Activated CD4-positive, alpha-beta memory T cell treated with anti-CD3 and anti-CD28 coated beads for 36 hours (primary cell): ENCODE measurements around the gene NLRC5. TPM values are rescaled to one million over a fixed set of nuclear protein-coding genes. Genes with fewer than 3 reads are reported as not detected.

Experiments used
- CTCF ChIA-PET: fragments of 350-600 bp; sonication (Branson Sonifier 250); formaldehyde crosslinking; loops from one replicate; lab custom pipeline; 2021; ENCODE audit warnings: antibody characterized with exemption, inconsistent platforms; lab: Charles Lee
- POLR2A ChIA-PET: fragments of 350-600 bp; sonication (Branson Sonifier 250); formaldehyde crosslinking; loops from one replicate; lab custom pipeline; 2021; ENCODE audit warnings: antibody characterized with exemption; lab: Charles Lee
- DNase-seq: peaks from one replicate; pipeline ENCODE4 v3.0.0-alpha.2; 2020
- H3K27ac Mint-ChIP-seq: one replicate; pipeline ENCODE4 v1.8.0; 2021; ENCODE audit warnings: mixed read lengths
- H3K27me3 Mint-ChIP-seq: one replicate; pipeline ENCODE4 v1.8.0; 2021; ENCODE audit warnings: mixed read lengths
- H3K36me3 Mint-ChIP-seq: one replicate; pipeline ENCODE4 v1.8.0; 2021; ENCODE audit warnings: mixed read lengths
- H3K4me1 Mint-ChIP-seq: one replicate; pipeline ENCODE4 v1.8.0; 2021; ENCODE audit warnings: low read depth, mixed read lengths
- H3K4me3 Mint-ChIP-seq: one replicate; pipeline ENCODE4 v1.8.0; 2021; ENCODE audit warnings: mild to moderate bottlenecking, mixed read lengths
- H3K9me3 Mint-ChIP-seq: one replicate; pipeline ENCODE4 v1.8.0; 2021; ENCODE audit warnings: mixed read lengths
- intact Hi-C: fragments of 100-400 bp; cut with micrococcal nuclease; formaldehyde crosslinking; loops from one replicate; pipeline ENCODE4 v1.15.1; 2023
- total RNA-seq, 2 experiments: library from RNA; stranded (reverse); gene quantifications; one replicate each; pipeline ENCODE4 v1.2.3, GENCODE V29; 2021

The NLRC5 gene
- total RNA-seq = 100 to 1,000 TPM; 151 to 167 TPM

DNA sequence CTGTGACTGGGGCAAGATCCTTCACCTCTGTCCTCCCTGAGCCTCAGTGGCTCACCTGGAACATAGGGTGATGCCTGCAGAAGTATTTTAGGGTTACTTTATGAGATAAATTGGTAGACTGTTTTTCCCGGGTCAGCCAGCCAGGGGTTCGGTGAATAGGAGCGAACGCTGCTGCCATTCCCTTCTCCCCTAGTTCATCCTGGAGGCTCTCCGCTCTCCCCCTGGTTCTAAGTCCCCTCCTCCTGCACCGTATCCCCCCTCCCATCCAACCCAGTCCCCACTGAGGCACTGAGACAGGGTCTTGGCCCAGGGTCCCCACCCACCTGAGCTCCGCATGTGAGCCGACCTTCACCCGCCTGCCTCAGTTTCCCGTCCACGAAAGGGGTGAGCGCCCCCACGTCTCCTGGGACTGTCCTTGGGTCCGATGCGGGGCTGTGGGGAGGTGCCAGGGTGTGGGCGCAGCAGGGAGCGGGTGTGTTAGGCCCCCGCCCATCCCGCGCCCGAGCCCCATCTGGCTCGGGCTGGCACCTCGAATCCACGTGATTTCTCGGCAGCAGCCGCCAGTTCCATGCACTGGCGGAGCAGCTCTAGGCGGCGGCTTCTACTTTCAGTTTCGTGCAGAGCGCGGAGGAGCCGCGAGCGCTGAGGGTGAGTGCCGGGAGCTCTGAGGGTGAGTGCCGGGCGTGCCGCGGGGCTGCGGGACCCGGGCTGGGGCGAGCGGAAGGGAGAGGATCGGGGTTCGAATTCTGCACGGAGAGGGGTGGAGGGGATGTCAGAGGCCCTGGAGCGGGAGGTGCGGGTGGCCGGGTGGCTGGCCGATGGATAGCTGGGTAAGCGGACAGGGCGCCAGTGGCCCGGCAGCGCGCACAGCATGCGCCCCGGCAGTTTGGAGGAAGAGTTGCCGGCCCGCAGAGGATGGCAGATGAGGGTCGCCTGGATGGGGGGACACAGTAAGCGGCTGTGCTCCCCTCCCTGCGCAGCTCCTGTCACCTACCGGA, at the start of gene NLRC5:
Gene NLRC5, plus strand, starts transcription at position 610 of the 998 bp plus-strand sequence. CDS start 31,156 bp downstream, outside the sequence.
- Mint-ChIP-seq H3K27me3 (no peaks in the 10 kb centered on the region), H3K27ac (peak within 1 kb of the TSS; percentile 99), H3K9me3 (no peaks in the 10 kb centered on the region), H3K36me3 (peaks cover 60% of the 10 kb centered on the region), H3K4me1 (peaks cover 66% of the 10 kb centered on the region), H3K4me3 (peak within 1 kb of the TSS; percentile 96)
- ChIA-PET POLR2A (interaction anchor here (0.6 to 4.4 kb wide), 20 partner anchors 10 to 458 kb away, joined by 3 to 50 read pairs (median 5); partner anchors contain the start of genes CPNE2 and HERPUD1), CTCF (interaction anchor here (0.7 to 8.6 kb wide), 8 partner anchors 10 to 95 kb away, joined by 3 to 91 read pairs (median 4); no protein-coding TSS in a partner anchor)
- intact Hi-C loops = loop anchor here (2.0 kb wide), 1 partner anchor 24 kb away; no protein-coding TSS in a partner anchor
- peak; percentile 94 for DNase-seq

- no peak for DNase-seq
- Mint-ChIP-seq H3K4me1 (peaks cover 88% of the 10 kb centered on the region), H3K27ac (peak overlapping the region; percentile 94), H3K9me3 (no peaks in the 10 kb centered on the region), H3K36me3 (peaks cover 91% of the 10 kb centered on the region), H3K27me3 (no peaks in the 10 kb centered on the region), H3K4me3 (peak overlapping the region; percentile 77)
- POLR2A ChIA-PET = interaction anchor here (1.1 to 2.1 kb wide), 2 partner anchors 9 to 49 kb away, joined by 4 to 18 read pairs; partner anchors contain the start of gene NLRC5
- CTCF ChIA-PET = no interaction called here
- intact Hi-C loops = loop anchor here (2.0 kb wide), 2 partner anchors 51 to 331 kb away; partner anchors contain the start of gene MT2A
These were observed 49.6 kb upstream of the NLRC5 start for GRCh38 chr16:56939801-56940200.

DNA sequence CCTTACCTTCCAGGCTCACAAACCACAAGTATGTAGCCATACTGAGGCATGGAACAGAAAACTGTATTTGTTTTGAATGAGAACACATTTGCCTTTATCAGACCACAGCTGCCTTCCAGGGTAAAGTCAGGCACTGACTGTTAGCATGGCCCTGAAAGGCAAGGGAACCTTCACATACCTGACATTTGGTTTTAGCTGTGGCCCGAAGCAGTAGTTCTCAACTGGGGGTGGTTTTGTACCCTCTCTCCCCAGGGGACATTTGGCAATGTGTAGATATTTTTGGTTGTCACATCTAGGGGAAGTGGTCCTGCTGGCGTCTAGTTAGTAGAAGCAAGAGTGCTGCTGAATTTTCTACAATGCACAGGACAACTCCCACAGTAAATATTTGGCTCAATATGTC, 48.3 kb upstream of the NLRC5 start:
- peaks cover 84% of the 10 kb centered on the region for H3K36me3 Mint-ChIP-seq
- ChIA-PET CTCF (interaction anchor here (1.3 to 2.2 kb wide), 2 partner anchors 10 to 23 kb away, joined by 5 to 10 read pairs; no protein-coding TSS in a partner anchor), POLR2A (interaction anchor here (1.9 kb wide), 1 partner anchor 9 kb away, joined by 19 read pairs; the partner anchor contains the start of gene HERPUD1)
- no peak overlapping the region for H3K4me3 Mint-ChIP-seq
- H3K27ac Mint-ChIP-seq = peak overlapping the region; percentile 58
- H3K9me3 Mint-ChIP-seq = no peaks in the 10 kb centered on the region
- H3K4me1 Mint-ChIP-seq = peaks cover 85% of the 10 kb centered on the region
- intact Hi-C loops = no loop called here
- DNase-seq = no peak
- H3K27me3 Mint-ChIP-seq = no peaks in the 10 kb centered on the region

DNA sequence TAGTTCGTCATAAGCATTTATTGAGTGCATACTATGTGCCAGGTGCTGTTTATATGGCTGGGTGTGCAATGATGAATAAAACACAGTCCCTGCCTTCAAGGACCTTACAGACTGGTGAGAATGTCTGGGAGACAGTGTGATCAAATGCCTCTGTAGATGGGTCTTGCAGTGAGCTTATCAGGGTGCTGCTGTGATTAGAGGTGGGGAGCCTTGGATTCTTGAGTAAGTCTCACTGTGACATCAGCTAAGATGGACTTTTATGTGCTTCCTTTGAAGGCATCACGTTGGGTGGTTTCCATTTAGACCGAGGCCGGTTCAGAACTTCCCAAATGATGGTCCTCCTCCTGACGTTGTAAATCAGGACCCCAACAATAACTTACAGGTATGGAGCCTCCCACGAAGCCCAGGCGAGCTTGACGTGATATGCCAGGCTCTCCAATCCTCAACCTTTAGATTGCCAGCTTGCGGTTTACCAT, 47.5 kb upstream of the NLRC5 start:
- CTCF ChIA-PET = interaction anchor here (1.3 to 2.2 kb wide), 2 partner anchors 9 to 22 kb away, joined by 5 to 10 read pairs; no protein-coding TSS in a partner anchor
- POLR2A ChIA-PET = interaction anchor here (0.9 to 1.9 kb wide), 2 partner anchors 10 to 57 kb away, joined by 3 to 19 read pairs; partner anchors contain the start of gene HERPUD1
- Mint-ChIP-seq H3K4me3 (no peak overlapping the region), H3K27me3 (no peaks in the 10 kb centered on the region), H3K4me1 (peaks cover 82% of the 10 kb centered on the region), H3K9me3 (no peaks in the 10 kb centered on the region), H3K36me3 (peaks cover 80% of the 10 kb centered on the region), H3K27ac (peak overlapping the region; percentile 62)
- intact Hi-C loops = no loop called here
- no peak for DNase-seq

- DNase-seq = no peak
- H3K4me1 Mint-ChIP-seq = peaks cover 65% of the 10 kb centered on the region
- ChIA-PET POLR2A (interaction anchor here (1.4 to 3.5 kb wide), 3 partner anchors 11 to 45 kb away, joined by 7 to 49 read pairs (median 7); partner anchors contain the start of genes HERPUD1 and NLRC5), CTCF (interaction anchor here (0.7 to 2.7 kb wide), 4 partner anchors 8 to 80 kb away, joined by 3 to 19 read pairs (median 4); no protein-coding TSS in a partner anchor)
- peak overlapping the region; percentile 94 for H3K27ac Mint-ChIP-seq
- no peaks in the 10 kb centered on the region for H3K27me3 Mint-ChIP-seq
- peaks cover 65% of the 10 kb centered on the region for H3K36me3 Mint-ChIP-seq
- intact Hi-C loops = loop anchor here (1.0 to 2.0 kb wide), 4 partner anchors 13 to 97 kb away; no protein-coding TSS in a partner anchor
- H3K9me3 Mint-ChIP-seq = no peaks in the 10 kb centered on the region
- no peak overlapping the region for H3K4me3 Mint-ChIP-seq
These were observed 45.5 kb upstream of the NLRC5 start for GRCh38 chr16:56943761-56944375.

DNA sequence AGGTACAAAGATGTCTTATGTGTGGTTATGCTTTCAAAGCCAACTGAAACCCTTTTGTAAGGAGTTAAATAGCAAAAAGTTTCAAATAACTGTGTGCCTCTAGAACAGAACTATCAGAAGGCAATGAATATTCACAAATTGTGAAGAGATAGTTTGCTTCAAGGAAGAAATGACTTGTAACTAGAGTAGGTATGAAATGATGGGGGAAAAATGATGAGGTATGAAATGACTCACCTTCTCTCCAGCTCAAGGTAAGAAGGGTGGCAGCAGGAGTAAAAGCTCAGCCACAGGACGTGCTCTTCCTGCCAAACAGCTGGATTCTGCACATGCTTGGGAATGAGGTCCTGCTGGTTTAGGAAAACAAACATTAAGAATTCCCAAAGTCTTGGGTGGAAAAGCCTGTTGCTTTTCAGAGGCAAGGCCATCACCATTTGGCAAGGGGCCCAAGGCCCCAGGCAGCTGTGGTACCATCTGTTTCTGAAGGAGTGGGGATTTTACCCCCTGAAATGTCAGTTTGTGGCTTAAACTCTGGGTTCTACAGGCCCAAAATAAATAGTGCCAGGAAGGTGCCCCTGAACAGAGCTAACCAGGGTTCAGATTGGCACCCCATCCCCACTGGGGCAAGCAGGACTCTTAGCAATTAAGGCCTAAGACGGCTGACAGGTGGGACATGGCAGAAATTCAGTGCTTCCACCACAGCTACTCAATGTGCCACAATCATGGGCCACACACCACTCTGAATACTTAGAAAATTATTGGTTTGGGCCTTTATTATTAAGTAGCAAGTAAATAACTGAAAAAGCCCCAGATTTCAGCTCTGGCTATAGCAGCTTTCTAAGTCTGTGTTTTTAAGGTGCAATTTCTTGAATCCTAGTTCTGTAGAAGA, 44.2 kb upstream of the NLRC5 start:
- ChIA-PET CTCF (interaction anchor here (1.0 to 2.7 kb wide), 6 partner anchors 12 to 82 kb away, joined by 3 to 19 read pairs (median 6); no protein-coding TSS in a partner anchor), POLR2A (interaction anchor here (1.2 to 3.5 kb wide), 5 partner anchors 9 to 97 kb away, joined by 3 to 49 read pairs (median 7); partner anchors contain the start of genes HERPUD1 and NLRC5)
- intact Hi-C loops = loop anchor here (1.0 to 2.0 kb wide), 5 partner anchors 9 to 96 kb away; no protein-coding TSS in a partner anchor
- peak overlapping the region; percentile 94 for H3K27ac Mint-ChIP-seq
- H3K9me3 Mint-ChIP-seq = no peaks in the 10 kb centered on the region
- peak; percentile 60 for DNase-seq
- H3K4me1 Mint-ChIP-seq = peaks cover 55% of the 10 kb centered on the region
- no peak overlapping the region for H3K4me3 Mint-ChIP-seq
- peaks cover 52% of the 10 kb centered on the region for H3K36me3 Mint-ChIP-seq
- H3K27me3 Mint-ChIP-seq = no peaks in the 10 kb centered on the region

GRCh38 chr16:56945847-56946527, 43.4 kb upstream of the NLRC5 start:
- no peak overlapping the region for H3K4me3 Mint-ChIP-seq
- peaks cover 45% of the 10 kb centered on the region for H3K36me3 Mint-ChIP-seq
- H3K9me3 Mint-ChIP-seq = no peaks in the 10 kb centered on the region
- no peaks in the 10 kb centered on the region for H3K27me3 Mint-ChIP-seq
- intact Hi-C loops = loop anchor here (1.0 to 2.0 kb wide), 4 partner anchors 10 to 95 kb away; no protein-coding TSS in a partner anchor
- peaks cover 55% of the 10 kb centered on the region for H3K4me1 Mint-ChIP-seq
- ChIA-PET CTCF (interaction anchor here (0.6 to 2.7 kb wide), 6 partner anchors 17 to 490 kb away, joined by 3 to 19 read pairs (median 6); no protein-coding TSS in a partner anchor), POLR2A (interaction anchor here (1.4 to 3.5 kb wide), 3 partner anchors 10 to 96 kb away, joined by 7 to 49 read pairs (median 8); partner anchors contain the start of gene HERPUD1)
- no peak overlapping the region for H3K27ac Mint-ChIP-seq
- DNase-seq = no peak

DNA sequence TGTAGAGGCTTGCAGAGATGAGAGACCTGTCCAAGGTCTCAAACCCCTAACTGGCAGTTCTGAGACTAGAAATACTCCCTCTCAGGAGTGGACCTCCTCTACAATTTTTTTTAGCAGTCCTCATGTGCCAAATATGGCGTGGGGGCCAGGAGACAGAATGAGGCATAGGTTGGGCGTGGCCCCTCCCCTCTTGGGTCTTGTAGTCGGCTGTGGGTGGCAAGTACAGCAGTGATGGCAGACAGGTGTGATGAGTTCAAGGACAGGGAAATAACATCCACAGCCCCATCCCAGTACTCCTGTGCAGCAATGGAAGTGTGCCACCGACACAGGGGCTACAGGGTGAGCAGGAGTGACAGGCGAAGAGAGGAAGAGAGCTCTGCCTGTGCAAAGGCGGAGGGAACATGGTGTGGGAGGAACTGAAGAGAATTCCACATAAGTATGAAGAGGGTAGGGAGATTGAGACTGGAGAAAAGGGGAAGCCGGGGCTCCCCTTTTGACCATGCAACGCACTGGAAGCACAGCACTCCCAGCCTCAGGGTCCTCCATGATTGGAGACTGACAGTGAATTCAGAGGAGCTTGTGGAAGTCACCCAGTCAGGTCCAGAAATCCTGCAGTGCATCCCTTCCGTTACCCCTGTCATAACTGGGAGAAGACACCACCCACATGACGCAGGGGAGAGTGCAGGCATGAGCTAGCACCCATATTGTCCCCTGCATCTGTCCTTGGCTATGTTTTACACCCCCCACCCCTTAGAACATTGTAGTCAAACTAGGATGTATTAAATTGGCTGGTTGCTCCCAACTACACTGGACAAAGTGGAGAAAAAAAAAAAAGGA, 42.4 kb upstream of the NLRC5 start:
- peak overlapping the region; percentile 62 for H3K27ac Mint-ChIP-seq
- POLR2A ChIA-PET = interaction anchor here (0.7 to 2.5 kb wide), 5 partner anchors 11 to 84 kb away, joined by 3 to 8 read pairs (median 4); no protein-coding TSS in a partner anchor

DNA sequence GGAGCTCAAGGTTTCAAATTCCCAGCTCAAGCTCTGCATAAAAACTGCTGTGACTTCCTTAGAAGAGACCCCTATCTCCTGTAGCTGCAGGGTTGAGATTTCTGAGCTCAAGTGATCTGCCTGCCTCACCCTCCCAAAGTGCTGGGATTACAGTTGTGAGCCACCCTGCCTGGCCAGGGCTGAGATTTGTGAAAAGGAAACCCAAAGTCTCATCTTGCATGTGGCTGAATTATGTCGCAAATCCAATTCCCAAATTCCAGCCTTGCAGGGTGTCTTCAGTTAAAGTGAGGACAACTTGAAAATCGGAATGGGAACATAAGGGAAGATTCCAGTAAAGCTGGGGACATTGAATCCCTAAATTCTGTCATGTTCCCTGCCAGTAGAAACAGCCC, 41.8 kb upstream of the NLRC5 start:
- Mint-ChIP-seq H3K36me3 (peaks cover 32% of the 10 kb centered on the region), H3K9me3 (no peaks in the 10 kb centered on the region), H3K27me3 (no peaks in the 10 kb centered on the region), H3K27ac (no peak overlapping the region), H3K4me1 (peaks cover 48% of the 10 kb centered on the region), H3K4me3 (no peak overlapping the region)
- POLR2A ChIA-PET = interaction anchor here (0.7 to 1.0 kb wide), 4 partner anchors 13 to 84 kb away, joined by 3 to 7 read pairs (median 4); no protein-coding TSS in a partner anchor
- intact Hi-C loops = no loop called here
- DNase-seq = no peak
- CTCF ChIA-PET = interaction anchor here (0.6 to 2.1 kb wide), 4 partner anchors 16 to 81 kb away, joined by 4 to 7 read pairs (median 4); no protein-coding TSS in a partner anchor

More for the DNA sequence above, 42.4 kb upstream of the NLRC5 start:
- no peak overlapping the region for H3K4me3 Mint-ChIP-seq
- intact Hi-C loops = no loop called here
- peaks cover 38% of the 10 kb centered on the region for H3K36me3 Mint-ChIP-seq
- peaks cover 54% of the 10 kb centered on the region for H3K4me1 Mint-ChIP-seq
- DNase-seq = peak; percentile 23
- no peaks in the 10 kb centered on the region for H3K27me3 Mint-ChIP-seq
- H3K9me3 Mint-ChIP-seq = no peaks in the 10 kb centered on the region
- CTCF ChIA-PET = interaction anchor here (0.6 to 2.1 kb wide), 4 partner anchors 17 to 489 kb away, joined by 3 to 7 read pairs (median 4); no protein-coding TSS in a partner anchor
